ENCODE measurements around the gene SLC11A1. TPM values are rescaled to one million over a fixed set of nuclear protein-coding genes. Genes with fewer than 3 reads are reported as not detected.

Gene SLC11A1
- total RNA-seq, 1 donor from 2014 or later: 4.4 TPM

- no peak for DNase-seq
- intact Hi-C loops (cut with DNase I): no loop called here
- ATAC-seq (ENCODE audit: poor library complexity): no peak
Measured at GRCh38 chr2:218421027-218421426, 39.0 kb downstream of the SLC11A1 start.

DNA sequence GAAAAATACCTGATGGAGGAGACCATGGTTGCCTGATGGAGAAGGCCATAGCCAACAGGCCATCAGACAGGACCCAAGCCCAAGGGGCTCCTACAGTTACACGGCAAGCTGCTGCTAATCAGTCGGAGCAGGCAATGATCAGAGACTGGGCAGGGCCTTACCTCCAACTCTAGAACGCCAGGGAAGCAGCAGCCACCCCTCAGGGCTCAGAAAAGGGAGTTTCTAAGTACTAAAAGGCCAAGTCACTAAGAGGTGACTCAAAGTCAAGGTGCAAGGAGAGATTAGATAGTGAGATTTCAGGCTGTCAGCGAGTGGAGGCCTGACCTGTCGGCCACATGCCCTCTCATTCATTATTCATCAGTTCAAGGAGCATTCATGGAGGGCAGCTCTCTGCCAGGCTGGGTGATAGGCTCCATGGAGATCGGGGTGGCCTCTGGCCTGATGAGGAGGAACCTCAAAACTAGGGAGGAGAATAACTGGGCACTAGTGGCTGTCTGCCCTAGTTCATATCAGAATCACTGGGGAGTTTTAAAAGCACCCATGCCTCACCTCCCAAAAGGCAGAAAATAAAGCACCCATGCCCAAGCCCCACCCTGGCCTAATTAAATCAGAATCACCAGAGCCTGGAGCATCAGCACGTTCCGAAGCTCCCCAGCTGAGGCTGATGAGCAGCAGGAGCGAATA, 40.5 kb downstream of the SLC11A1 start:
- DNase-seq (no peak), ATAC-seq (ENCODE audit: poor library complexity) (no peak)
- intact Hi-C loops (cut with DNase I): no loop called here

GRCh38 chr2:218423584-218423983, 41.5 kb downstream of the SLC11A1 start:
- DNase-seq: no peak
- no peak for ATAC-seq (ENCODE audit: poor library complexity)
- intact Hi-C loops (cut with DNase I): no loop called here

- no peak for DNase-seq
- no peak for ATAC-seq (ENCODE audit: poor library complexity)
- intact Hi-C loops (cut with DNase I): no loop called here
Measured at GRCh38 chr2:218425531-218425930, 43.5 kb downstream of the SLC11A1 start.

GRCh38 chr2:218427741-218428140, 45.7 kb downstream of the SLC11A1 start:
- intact Hi-C loops (cut with DNase I): no loop called here
- ATAC-seq (ENCODE audit: poor library complexity) (no peak), DNase-seq (no peak)

- ATAC-seq (ENCODE audit: poor library complexity) (no peak), DNase-seq (no peak)
- intact Hi-C loops (cut with DNase I): no loop called here
Measured at GRCh38 chr2:218428846-218429558, 46.9 kb downstream of the SLC11A1 start.

DNA sequence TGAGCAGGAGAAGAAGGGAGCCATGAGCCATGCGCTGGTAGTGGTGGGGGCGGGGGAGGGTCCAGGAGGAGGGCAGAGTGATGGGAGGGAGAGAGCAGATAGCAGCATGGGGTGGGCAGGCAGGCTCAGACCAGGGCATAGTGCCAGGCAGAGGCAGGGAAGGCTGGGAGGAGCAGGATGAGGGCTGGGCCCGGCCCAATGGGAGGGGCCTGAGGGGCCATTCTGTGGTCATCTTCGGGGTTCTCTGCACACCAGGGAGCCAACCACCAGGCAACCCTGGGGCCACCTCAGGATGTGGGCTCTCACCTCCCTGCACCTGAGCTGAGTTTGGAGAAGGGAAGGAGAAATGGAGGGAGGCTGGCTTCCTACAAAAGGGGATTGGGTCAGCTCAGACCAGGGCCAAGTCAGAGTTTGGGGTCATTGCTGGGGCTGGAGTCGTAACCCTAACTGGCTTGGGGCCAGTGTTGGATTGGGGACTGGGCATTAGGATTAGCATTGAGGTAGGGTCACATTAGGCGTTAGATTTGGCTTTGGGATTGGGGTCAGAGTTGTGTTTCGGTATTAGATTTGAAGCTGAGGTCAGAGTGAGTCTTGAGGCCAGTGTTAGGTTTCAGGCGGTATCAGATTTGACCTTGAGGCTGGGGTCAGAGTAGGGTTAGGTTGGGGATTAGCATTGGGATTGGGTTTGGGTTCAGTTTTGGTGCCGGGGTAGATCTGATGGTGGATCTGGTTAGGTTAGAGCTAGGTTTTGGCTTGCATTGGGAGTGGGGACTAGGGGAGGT, 48.0 kb downstream of the SLC11A1 start:
- ATAC-seq (ENCODE audit: poor library complexity): no peak
- intact Hi-C loops (cut with DNase I): no loop called here
- no peak for DNase-seq

- no peak for ATAC-seq (ENCODE audit: poor library complexity)
- intact Hi-C loops (cut with DNase I): no loop called here
- no peak for DNase-seq
Measured at GRCh38 chr2:218430721-218431120, 48.6 kb downstream of the SLC11A1 start.

DNA sequence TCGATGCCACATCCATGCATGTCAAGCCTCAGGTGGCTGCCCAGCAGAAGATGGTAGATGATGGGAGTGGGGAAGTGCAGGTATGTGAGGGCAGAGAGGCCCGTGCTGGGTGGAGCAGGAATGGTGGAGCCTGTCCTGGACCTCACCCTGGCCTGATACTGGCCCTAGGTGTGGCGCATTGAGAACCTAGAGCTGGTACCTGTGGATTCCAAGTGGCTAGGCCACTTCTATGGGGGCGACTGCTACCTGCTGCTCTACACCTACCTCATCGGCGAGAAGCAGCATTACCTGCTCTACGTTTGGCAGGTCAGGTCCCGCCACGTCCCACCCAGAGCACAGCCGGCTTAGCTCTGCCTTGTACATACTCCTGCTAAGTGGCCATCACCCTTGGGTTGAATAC, 49.8 kb downstream of the SLC11A1 start:
- intact Hi-C loops (cut with DNase I): no loop called here
- no peak for DNase-seq
- ATAC-seq (ENCODE audit: poor library complexity): no peak

- DNase-seq (no peak), ATAC-seq (ENCODE audit: poor library complexity) (no peak)
- intact Hi-C loops (cut with DNase I): no loop called here
Measured at GRCh38 chr2:218432676-218433365, 50.7 kb downstream of the SLC11A1 start.

DNA sequence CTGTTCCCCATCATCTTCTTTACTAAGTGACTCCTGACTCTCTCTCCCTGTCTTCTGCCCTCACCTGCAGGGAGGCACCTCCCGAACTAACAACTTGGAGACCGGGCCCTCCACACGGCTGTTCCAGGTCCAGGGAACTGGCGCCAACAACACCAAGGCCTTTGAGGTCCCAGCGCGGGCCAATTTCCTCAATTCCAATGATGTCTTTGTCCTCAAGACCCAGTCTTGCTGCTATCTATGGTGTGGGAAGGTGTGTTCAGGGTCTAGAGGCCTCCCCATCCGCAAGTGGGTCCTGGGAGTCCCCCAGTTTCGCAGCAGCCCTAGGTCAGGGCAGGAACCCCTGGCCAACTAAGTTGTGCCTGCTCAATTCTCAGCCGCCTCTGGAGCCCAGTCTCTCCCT, 52.4 kb downstream of the SLC11A1 start:
- intact Hi-C loops (cut with DNase I): no loop called here
- ATAC-seq (ENCODE audit: poor library complexity) (no peak), DNase-seq (no peak)

DNA sequence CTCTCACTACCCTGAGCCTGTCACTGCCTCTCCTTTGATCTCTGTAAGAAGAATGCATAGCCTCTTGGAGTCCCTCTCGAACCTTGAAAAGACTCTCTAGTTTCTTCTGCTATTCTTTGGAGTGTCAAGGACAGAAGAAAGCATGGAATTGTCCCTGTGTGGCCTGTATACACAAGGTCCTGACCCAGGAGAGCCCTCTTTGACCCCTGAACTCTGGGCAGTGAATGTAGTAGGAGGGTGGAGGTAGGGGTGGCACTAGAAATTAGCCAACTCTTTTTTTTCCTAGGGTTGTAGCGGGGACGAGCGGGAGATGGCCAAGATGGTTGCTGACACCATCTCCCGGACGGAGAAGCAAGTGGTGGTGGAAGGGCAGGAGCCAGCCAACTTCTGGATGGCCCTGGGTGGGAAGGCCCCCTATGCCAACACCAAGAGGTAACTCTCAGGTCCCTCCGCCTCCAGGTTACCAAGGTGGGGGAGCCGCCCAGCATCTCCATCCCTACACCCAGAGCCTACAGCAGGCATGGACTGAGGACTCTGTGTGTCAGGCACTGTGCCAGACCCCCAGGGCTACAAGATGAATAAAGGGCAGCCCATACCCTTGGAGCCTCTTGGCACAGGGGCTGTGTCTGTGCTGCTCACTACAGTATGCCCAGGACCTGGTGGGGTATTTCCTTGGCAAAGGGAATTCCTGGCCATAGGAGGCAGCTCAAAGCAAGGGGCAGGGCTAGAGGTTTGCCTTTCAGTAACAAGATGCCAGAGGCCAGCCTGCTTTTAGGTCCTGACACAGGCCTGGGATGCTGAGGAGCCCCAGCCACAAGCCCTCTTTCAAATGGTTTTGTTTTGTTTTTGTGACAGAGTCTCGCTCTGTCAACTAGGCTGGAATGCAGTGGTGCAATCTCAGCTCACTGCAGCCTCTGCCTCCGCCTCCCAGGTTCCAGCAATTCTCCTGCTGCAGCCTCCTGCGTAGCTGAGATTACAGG, 53.2 kb downstream of the SLC11A1 start:
- DNase-seq (no peak), ATAC-seq (ENCODE audit: poor library complexity) (no peak)
- intact Hi-C loops (cut with DNase I): no loop called here

DNA sequence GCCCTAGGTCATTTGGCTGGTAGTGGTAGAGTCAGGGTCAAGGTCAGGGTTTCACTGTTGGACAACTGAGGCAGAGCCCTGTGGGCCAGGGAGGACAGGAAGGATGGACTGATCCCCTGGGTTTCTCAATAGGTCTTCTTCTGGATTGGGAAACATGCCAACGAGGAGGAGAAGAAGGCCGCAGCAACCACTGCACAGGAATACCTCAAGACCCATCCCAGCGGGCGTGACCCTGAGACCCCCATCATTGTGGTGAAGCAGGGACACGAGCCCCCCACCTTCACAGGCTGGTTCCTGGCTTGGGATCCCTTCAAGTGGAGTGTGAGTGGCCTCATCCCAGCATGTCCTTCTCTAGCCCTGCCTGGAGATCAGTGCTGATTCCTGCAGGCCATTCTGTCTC, 54.9 kb downstream of the SLC11A1 start:
- ATAC-seq (ENCODE audit: poor library complexity) (no peak), DNase-seq (no peak)
- intact Hi-C loops (cut with DNase I): no loop called here

DNA sequence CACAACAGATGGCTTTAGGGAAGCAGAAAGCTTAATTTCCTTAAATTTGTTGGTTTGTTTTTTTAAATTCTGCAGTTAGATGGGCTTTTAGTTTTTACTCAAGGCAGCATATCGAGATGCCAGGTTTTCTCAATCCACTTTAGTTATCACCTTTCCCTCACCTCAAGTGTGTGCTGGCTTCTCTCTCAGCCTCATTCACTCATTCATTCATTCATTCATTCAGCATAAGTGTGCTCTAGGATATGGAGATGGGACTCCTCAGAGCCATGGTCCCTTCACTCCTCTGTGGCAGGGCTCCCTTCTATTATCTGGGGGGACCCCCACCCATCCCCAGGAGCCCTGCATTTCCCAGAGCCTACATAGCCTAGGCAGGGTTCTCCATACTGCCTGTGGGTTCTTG, 55.9 kb downstream of the SLC11A1 start:
- DNase-seq (no peak), ATAC-seq (ENCODE audit: poor library complexity) (no peak)
- intact Hi-C loops (cut with DNase I): no loop called here

- intact Hi-C loops (cut with DNase I): no loop called here
- peak; percentile 53 for DNase-seq
- peak; percentile 41 for ATAC-seq (ENCODE audit: poor library complexity)
Measured at GRCh38 chr2:218438596-218438995, 56.5 kb downstream of the SLC11A1 start.

- DNase-seq: no peak
- peak; percentile 36 for ATAC-seq (ENCODE audit: poor library complexity)
- intact Hi-C loops (cut with DNase I): no loop called here
Measured at GRCh38 chr2:218444692-218445357, 62.8 kb downstream of the SLC11A1 start.

DNA sequence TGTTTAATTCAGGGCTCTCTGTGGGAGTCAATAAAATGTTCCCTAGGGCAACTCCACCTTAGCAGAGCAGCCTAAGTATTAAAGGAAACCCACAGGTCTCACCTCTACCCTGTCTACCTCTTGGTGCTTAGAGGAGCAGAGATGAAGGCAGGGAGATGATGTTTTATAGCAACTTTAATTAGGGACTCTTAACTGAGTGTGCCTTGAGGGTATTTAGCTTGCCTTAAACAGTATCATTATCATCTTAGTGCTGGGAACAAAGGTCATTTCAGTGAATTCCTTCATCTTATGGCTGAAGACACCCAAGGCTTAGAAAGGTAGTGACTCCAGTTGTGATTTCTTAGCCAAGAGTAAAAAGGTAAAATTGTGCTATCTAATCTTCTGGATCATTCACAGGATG, 63.5 kb downstream of the SLC11A1 start:
- ATAC-seq (ENCODE audit: poor library complexity) (no peak), DNase-seq (no peak)
- intact Hi-C loops (cut with DNase I): no loop called here
